GM18508 (cell line): ENCODE measurements around the gene STIL.
"Not testable (repeated sequence)": the region's sequence is repeated elsewhere in the genome, so short reads cannot be mapped to it uniquely, and the experiment has no call there.

ENCODE experiments used
- ATAC-seq: cut with Tn5 transposase; IDR thresholded peaks from one replicate; pipeline ENCODE4 v1.9.1; 2021; ENCODE audit warnings: moderate number of reproducible peaks; ENCODE audit not compliant: insufficient read depth, unreplicated experiment

STIL gene

DNA sequence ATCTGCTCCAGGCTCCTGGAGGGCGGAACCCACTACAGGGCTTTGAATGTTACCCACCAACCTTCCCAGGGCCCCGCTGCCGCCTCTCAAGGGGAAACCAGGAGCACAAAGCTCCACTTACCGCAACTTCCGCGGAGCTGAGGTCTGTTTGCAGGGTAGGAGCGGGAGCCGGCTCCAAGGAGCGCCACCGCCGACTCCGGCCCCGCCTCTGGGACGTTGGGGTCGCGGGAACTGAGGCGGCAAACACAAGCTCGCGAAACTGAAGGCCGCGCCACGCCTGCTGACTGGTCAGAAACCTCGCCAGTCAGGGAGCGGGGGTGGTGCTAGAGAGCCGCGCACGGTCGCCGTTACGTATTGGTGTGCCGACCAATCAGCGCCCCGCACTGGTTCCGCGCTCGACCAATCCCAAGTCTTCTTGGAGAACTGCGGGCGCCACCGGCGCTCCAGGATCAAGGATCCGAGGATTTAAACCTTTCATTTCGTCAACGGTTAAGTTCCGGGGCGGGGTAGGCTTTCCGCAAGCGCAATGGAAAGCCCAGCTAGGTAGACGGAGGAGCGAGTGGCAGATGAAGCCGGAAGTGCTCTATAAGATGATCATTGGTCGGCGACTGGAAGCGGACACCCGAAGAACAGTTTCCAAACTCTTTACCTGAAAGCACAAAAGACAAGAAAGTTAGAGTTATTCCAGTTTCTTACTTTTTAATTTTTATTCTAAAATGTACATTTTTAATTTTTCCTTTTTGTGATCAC is at the start of gene STIL:
TSS of gene STIL (minus strand) at position 233 of the 750 bp plus-strand sequence. CDS start 3,828 bp downstream, outside the sequence.
- peak; percentile 93 for ATAC-seq

DNA sequence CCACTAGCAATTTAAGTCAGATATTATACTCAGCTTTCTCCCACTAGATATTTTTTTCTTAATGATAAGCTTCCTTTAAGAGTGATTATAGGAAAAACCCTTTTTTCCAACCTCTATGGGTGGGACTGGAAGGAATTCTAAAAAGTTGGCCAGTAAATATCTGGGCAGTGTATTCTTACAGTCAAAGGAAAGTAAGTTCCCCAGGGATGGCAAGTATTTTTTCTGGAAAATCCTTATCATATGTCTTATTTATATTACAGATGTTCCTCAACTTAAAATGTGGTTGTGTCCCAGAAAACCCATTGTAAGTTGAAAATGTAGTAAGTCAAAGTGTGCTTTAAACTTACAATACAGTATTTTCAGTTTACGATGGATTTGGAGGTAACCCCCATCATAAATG is 48.9 kb upstream of the STIL start:
- ATAC-seq = no peak

DNA sequence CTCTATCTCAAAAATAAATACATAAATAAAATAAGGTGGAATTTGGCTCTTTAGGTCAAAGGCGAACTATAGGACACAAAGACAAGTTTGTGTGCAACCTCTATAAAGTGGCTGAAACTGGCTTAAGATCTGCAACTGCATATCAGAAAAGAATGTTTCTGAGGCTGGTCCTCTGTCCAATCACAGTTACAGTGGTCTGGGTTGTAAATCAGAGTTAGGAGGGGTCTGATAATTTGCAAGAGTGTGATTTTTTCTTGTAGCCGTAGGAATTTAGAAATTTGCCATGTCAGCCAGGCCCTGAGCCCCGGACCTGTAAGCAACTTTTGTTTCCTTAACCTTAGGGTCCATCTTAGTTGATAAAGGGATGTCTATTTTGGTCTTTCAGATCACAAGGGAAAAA is 47.4 kb upstream of the STIL start:
- no peak for ATAC-seq

DNA sequence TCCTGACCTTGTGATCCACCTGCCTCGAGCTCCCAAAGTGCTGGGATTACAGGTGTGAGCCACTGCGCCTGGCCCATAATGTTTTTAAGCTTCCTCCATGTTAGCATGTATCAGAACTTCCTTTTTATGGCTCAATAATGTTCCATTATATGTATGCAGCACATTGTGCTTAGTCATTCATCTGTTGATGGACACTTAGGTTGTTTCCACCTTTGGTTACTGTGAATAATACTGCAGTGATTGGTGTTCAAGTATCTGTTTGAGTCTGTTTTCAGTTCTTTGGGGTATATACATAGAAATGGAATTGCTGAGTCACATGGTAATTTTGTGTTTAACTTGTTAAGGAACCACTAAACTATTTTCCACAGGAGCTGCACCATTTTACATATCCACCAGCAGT is 37.4 kb upstream of the STIL start:
- ATAC-seq = peak; percentile 72

DNA sequence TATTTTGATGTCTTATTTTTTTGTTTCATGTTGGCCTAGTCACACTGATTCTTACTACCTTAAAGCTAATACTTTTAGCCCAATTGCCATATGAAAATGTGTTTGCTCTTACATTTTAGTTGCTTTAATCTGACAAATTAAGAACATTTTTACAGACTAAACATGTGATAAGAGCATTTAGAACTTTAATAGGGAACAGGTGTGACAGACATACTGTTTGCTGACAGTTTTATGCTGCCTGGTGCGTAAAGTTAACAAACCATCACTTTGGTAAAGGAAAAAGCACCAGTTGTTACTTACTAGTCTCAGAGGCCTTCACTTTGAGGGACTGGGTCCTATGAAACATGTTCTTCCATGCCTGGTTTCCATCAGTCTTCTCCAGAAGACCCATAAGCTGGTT is 34.3 kb upstream of the STIL start:
- ATAC-seq = no peak

DNA sequence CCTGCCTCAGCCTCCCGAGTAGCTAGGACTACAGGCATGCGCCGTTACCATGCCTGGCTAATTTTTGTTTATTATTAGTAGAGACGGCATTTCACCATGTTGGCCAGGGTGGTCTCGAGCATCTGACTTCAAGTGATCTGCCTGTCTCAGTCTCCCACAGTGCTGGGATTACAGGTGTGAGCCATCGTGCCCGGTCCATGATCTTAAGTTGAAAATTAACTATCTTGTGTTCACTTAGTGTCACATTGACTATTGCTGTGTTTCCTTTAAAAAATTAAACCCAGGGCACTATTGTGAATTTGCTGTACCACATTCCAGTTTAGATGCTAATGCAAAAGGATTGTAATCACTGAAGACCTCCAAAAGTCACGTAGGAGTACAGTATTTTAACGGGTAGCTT is 33.8 kb upstream of the STIL start:
- ATAC-seq = no peak

DNA sequence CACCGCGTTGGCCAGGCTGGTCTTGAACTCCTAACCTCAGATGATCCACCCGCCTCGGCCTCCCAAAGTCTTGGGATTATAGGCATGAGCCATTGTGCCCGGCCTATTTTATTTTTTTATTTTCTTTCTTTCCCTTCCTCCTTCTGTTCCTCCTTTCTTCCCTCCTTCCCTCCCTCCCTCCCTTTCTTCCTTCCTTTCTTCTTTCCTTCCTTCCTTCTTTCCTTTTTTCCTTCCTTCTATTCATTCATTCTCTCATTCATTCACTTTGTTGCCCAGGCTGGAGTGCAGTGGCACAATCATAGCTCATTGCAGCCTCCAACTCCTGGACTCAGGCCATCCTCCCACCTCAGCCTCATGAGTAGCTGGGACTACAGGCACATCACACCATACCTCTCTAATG is 33.0 kb upstream of the STIL start:
- not testable (repeated sequence) for ATAC-seq

DNA sequence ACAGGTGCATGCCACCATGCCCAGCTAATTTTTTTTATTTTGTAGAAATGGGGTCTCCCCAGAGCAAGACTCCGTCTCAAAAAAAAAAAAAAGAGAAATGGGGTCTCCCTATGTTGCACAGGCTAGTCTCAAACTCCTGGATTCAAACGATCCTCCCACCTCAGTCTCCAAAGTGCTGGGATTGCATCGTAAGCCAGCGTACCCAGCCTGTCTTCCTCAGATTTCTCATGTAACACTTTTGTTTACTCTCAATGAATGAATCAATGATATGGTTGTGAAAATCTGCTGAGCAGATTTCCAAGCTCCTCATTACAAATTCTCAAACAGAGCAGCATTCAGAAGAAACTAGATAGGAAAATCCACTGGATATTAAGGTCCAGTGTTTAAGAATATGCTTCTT is 26.3 kb upstream of the STIL start:
- ATAC-seq = no peak

DNA sequence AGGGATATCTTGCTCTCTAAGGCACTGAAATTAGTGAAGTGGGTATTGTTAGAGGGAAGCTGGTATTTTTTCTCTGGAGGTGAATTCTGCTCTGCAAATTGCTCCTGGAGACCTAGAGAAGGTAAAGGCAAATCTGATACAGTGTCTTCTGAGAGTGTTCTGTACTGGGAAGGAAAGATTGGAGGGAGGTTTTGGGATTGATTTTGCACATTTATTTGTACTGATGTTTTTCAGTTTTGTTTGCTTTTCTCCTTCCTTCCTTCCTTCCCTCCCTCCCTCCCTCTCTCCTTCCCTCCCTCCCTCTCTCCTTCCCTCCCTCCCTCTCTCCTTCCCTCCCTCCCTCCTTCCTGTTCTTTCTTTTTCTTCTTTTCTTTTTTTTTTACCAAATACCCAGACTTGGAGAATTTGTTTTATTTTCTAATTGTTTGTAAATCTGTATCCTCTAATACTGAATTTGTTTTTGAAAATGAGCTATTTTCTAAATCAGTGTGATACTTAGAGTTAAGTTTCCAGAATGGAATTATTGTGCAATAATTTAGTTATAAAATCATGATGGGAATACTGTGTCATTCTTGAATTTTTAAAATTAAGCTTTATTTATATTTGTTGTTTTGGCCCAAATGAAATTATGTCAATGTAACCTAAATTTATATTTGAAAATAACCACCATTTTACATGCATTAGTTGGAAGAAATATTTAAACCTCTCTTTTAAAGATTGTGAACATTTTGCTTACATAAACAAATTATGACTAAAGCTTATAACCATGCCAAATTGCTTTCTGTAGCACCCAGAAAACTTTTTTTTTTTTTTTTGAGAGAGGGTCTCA is 24.5 kb upstream of the STIL start:
- no peak for ATAC-seq

DNA sequence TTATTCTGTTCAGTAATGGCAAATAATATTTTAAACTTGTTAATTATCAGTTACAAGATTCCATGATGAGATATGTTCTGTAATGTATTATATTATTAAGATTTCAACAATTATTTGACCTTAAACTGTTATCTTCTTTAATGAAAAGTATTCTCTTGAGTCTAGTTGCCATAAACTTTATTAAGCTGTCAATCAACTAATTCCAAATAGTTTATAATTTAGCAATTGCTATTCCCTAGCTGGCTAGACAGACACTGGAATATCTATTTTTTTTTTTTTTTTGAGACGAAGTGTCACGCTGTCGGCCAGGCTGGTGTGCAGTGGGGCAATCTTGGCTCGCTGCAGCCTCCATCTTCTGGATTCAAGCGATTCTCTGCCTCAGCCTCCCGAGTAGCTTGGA is 23.4 kb upstream of the STIL start:
- no peak for ATAC-seq

DNA sequence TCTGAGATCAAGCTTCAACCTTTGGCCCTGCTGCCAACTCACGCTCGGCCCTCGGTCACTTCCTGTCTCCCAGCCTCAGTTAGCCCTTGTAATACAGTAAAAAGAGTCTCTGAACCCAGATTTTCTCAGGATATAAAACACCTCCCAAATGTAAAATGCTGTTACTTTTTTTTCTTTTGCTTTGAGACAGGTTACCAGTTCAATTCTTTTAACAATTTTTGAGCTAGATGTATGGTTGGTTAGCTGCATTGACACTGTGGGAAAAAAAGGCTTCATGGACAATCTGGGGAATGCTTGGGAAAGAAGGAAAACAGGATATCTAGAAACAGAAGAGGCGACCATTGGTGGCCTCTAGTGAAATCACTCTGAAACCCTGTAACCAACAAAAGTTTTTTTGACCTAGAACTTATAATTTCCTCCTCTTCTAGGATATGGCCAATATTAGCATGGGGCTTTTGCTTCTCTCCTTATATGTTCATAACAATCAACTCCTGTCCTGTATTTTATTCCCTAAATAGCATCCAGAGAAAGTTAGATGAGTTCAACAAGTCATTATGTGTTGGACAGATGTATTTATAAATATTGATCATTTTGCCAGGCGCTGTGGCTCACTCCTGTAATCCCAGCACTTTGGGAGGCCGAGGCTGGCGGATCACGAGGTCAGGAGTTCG is 21.0 kb upstream of the STIL start:
- peak; percentile 58 for ATAC-seq

DNA sequence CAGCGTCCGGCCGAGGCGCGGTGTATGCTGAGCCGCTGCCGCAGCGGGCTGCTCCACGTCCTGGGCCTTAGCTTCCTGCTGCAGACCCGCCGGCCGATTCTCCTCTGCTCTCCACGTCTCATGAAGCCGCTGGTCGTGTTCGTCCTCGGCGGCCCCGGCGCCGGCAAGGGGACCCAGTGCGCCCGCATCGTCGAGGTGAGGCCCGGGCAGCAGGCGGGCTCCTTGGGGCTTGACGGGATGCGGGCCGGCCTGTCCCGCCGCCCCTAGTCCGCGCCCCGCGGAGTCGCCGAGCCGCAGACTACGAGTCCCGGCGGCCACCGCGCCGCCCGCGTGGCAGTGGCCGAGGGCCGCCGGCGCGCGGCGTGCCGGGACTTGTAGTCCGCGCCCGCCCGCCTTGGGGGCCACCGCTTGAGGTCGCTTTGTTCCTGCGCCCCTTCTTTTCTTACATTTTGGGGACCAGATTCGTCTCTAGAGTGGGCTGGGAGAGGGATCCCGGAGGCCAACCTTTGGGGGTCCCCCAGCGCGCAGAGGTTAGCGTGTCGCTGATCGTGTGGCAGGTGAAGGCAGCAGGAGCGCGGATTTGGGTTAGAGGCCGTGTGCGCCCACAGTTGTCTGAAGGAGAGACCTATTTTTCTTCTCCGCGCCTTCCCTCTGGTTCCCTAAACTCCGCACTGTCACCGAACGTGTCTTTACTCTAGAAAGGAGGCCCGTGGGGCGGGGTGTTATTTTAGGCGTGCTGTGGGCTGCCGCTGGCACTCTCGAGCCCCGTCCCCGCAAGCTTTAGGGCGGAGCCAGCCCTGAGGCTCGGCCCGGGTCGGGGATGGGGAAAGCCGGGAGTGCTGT is 20.2 kb upstream of the STIL start:
- peak; percentile 41 for ATAC-seq

DNA sequence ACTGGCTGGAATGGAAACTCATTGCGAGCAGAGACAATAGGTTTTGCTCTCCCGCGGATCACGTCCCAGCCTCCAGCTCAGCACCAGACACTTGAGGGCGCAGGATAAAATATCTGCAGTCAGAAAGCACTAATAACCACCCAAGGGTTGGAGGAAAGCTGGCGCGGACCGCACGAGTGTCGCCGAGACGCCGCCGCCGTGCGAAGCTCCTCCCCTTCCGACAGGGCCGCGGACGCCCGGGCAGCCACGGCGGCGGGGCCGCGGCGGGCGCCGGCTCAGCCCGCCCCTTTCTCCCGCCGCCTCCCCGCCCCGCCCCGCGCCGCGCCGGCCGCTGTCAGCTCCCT is 19.6 kb upstream of the STIL start, which contains the start of gene CMPK1:
TSS of gene CMPK1 (plus strand) at position 213 of the 344 bp plus-strand sequence. CDS start 156 bp downstream, outside the sequence.
- ATAC-seq = peak; percentile 48

DNA sequence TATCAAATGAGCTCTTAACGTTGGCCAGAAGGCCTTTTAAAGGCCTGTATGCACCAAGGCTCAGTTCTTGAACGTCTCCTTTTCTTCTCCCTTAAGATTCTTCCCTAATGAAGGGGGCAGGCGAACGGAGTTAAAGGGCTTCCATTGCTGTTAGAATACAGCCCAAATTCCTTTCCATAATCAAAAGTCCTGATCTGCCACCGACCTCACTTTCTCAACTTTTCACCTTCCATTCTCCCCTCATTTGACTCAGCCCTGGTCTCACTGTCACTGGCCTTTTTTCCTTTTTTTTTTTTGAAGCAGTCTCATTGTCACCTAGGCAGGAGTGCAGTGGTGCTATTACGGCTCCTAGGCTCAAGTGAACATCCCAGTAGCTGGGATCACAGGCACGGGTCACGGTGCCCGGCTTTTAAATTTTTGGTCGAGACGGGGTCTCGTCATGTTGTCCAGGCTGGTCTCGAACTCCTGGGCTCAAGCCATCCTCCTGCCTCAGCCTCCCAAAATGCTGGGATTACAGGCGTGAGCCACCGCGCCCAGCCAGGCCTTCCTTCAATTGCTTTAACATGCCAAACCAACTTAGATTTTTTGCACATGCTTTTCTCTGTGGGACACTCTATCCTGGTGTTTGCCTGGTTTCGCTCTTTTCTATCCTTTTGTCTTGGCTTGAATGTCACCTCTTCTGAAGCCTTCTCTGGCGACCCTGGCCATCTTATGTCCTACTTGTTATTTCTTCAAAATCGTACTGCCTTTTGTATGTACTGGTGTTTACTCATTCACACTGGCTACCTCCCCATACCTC is 19.0 kb upstream of the STIL start:
- ATAC-seq = no peak

DNA sequence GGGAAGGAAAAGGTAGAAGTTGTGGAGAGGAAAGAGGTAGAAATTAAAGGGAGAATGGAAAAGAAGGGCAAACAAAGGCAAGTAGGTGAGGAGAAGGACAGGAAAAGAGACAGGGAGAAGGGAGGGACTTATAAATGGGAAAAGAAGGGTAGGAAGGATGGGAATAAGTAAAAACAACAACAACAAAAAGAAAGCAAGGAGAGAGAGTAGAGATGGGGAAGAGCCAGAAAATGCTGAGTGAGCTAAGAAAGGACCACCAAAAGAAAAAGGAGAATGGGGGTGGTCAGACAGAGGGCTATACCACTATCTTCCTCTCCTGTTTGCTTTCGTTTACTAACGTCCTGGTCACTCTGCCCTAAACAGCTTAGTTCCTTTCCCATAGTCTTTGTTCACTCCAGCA is 17.9 kb upstream of the STIL start:
- no peak for ATAC-seq

DNA sequence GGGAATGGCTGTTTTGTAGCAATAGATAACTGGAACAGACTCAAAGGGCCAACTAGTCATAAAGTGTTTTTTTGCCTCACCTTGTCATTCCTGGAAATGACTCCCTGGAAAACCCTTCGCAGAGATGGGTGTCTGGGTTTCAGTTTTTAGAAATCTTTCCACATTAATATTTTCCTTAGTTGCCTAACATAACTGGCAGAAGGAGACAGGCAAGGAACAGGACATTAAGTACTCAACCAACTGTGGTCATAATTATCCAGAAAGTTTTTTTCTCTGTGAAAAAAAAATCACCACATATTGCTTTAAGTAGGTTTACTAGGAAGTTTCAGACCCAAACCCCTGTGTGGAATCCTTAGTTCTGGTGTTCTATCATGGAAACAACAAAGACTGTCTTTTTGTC is 16.3 kb upstream of the STIL start:
- ATAC-seq = no peak

DNA sequence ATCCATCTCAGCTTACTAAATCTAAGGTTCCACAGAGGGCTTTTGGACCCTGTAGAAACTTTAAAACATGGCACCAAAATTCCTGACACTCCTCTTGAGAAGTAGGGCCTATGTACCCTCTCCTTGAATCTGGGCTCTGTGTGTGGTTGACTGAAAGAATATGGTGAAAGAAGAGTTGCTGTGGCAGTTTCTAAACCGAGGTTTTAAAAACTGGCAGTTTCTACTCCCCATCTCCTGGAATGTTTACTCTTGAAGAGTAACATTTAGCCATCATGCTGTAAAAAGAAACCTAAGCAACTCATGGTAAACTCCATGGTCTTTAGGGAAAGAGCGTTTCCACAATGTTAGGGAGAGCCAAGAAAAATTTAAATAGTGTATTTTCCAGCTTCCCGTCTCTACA is 15.0 kb upstream of the STIL start:
- no peak for ATAC-seq

DNA sequence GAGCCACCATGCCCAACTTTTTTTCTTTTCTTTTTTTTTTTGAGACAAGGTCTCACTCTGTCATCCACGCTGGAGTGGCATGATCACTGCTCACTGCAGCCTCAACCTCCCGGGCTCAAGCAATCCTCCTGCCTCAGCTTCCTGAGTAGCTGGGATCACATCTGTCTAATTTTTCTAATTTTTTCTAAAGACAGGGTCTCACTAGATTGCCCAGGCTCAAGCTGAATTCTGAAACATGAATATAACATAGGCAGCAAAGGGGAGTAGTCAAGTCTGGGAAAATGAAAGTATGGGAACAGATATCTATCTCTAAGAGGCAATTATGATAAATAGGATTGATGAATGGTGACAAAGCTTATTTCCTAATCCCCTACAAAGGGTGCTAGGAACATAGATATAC is 12.3 kb upstream of the STIL start:
- no peak for ATAC-seq

DNA sequence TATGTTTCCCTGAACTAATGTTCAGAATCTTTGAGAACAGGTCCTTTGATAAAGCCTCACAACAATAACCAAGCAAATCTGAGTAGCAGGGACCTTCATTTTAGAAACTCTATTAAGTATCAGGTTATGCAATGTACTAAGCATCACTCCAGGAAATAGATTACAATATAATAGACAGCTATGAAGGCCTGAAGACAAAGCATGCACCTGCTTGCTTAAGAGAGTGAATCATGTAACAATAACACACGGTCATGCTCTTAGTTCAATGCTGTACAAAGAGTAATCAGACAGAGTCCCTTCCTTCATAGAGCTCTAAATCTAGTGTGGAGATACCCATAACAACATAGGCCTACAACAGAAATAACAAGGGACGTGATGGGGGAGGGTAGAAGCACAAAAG is 11.6 kb upstream of the STIL start:
- ATAC-seq = no peak
